ENCODE results near the gene RNF223. TPM values are rescaled to one million over a fixed set of nuclear protein-coding genes. Genes with fewer than 3 reads are reported as not detected.

The RNF223 gene
- total RNA-seq, 4 donors from 2014 or later = not detected

DNA sequence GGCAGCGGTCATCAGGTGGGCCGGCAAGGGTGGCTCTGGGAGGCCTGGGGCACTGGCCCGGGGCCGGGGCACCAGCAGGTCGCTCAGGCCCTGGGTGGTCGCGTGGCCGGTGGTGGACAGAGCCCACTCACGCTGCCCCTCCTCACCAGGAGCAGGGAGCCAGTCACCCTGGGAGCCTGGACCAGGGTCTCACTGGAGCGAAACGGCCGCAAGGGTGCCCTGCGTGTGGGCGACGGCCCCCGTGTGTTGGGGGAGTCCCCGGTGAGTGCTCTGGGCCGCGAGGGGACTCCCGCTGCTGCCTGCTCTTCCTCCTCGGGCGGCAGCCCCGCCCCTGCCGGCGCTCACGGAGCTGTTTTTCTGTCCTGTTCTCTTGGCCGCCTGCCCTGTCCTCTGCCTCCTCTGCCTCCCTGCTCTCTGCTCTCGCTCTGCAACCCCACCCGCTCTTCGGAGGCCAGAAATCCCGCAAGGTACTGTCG, 23.5 kb downstream of the RNF223 start:
- DNase-seq (ENCODE audit: extremely low spot score) = no peak
- Histone ChIP-seq H3K9me3 (no peaks in the 10 kb centered on the region), H3K36me3 (peaks cover 0 to 89% (median 69%) of the 10 kb centered on the region in 4 donors), H3K4me3 (no peak overlapping the region), H3K4me1 (no peaks in the 10 kb centered on the region), H3K27me3 (no peaks in the 10 kb centered on the region), H3K27ac (replicated peaks in 1 of 4) (no peak overlapping the region)
- no peak for TF ChIP-seq POLR2A (IDR thresholded peaks at IDR 0.05; ENCODE audit: low read depth)
- TF ChIP-seq POLR2AphosphoS5 (IDR thresholded peaks at IDR 0.05) = no peak
- TF ChIP-seq, protein P1, sequence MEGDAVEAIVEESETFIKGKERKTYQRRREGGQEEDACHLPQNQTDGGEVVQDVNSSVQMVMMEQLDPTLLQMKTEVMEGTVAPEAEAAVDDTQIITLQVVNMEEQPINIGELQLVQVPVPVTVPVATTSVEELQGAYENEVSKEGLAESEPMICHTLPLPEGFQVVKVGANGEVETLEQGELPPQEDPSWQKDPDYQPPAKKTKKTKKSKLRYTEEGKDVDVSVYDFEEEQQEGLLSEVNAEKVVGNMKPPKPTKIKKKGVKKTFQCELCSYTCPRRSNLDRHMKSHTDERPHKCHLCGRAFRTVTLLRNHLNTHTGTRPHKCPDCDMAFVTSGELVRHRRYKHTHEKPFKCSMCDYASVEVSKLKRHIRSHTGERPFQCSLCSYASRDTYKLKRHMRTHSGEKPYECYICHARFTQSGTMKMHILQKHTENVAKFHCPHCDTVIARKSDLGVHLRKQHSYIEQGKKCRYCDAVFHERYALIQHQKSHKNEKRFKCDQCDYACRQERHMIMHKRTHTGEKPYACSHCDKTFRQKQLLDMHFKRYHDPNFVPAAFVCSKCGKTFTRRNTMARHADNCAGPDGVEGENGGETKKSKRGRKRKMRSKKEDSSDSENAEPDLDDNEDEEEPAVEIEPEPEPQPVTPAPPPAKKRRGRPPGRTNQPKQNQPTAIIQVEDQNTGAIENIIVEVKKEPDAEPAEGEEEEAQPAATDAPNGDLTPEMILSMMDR (IDR thresholded peaks at IDR 0.05) = no peak
- no peak for TF ChIP-seq EP300 (IDR thresholded peaks at IDR 0.05)
- WGBS = 94% methylated on average over 26 of the region's 32 CpGs
- intact Hi-C loops (cut with DNase I) = no loop called here

DNA sequence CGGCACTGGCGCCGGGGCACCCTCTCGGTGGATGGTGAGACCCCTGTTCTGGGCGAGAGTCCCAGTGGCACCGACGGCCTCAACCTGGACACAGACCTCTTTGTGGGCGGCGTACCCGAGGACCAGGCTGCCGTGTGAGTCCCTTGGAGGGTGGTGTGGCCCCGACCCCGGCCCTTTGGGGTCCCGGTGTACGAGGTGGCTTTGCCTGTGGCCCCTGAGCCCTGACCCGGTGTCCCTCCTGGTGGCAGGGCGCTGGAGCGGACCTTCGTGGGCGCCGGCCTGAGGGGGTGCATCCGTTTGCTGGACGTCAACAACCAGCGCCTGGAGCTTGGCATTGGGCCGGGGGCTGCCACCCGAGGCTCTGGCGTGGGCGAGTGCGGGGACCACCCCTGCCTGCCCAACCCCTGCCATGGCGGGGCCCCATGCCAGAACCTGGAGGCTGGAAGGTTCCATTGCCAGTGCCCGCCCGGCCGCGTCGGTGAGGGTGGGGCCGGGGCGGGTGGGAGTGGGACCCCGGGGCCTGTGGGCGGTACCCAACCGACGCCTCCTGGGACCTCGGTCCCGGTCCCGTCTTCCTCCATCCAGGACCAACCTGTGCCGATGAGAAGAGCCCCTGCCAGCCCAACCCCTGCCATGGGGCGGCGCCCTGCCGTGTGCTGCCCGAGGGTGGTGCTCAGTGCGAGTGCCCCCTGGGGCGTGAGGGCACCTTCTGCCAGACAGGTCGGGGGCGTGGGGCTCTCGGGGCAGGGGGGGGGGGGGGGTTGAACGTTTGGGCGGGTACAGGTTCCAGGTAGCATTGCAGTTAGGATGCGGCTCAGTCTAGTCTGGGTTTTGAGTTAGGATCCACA, 24.6 kb downstream of the RNF223 start:
- Histone ChIP-seq H3K27me3 (no peaks in the 10 kb centered on the region), H3K4me3 (no peak overlapping the region), H3K9me3 (no peaks in the 10 kb centered on the region), H3K27ac (replicated peaks in 1 of 4) (no peak overlapping the region), H3K36me3 (peaks cover 0 to 90% (median 72%) of the 10 kb centered on the region in 4 donors), H3K4me1 (no peaks in the 10 kb centered on the region)
- intact Hi-C loops (cut with DNase I) = no loop called here
- WGBS = 95% methylated on average over 22 of the region's 57 CpGs
- no peak for DNase-seq (ENCODE audit: extremely low spot score)
- TF ChIP-seq POLR2AphosphoS5 (IDR thresholded peaks at IDR 0.05) (no peak), POLR2A (IDR thresholded peaks at IDR 0.05; ENCODE audit: low read depth) (no peak), EP300 (IDR thresholded peaks at IDR 0.05) (no peak)
- TF ChIP-seq, protein P1 (IDR thresholded peaks at IDR 0.05) = no peak

DNA sequence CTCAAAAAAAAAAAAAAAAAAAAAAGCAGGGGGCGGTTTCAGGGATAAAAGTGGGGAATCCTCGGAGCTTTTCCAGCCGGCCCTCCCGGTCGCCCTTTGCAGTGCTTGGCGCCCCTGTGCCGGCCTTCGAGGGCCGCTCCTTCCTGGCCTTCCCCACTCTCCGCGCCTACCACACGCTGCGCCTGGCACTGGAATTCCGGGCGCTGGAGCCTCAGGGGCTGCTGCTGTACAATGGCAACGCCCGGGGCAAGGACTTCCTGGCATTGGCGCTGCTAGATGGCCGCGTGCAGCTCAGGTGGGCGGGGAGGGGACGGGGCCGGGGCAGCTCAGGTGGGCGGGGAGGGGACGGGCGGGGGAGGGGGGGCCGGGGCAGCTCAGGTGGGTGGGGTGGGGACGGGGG, 25.3 kb downstream of the RNF223 start:
- peaks cover 0 to 90% (median 74%) of the 10 kb centered on the region in 4 donors for H3K36me3 ChIP-seq
- no peak overlapping the region for H3K27ac ChIP-seq (replicated peaks in 1 of 4)
- H3K9me3 ChIP-seq = no peaks in the 10 kb centered on the region
- 91% methylated on average over 23 of the region's 28 CpGs for WGBS
- H3K4me1 ChIP-seq = no peaks in the 10 kb centered on the region
- H3K4me3 ChIP-seq = no peak overlapping the region
- TF ChIP-seq POLR2AphosphoS5 (IDR thresholded peaks at IDR 0.05) = no peak
- intact Hi-C loops (cut with DNase I) = no loop called here
- H3K27me3 ChIP-seq = no peaks in the 10 kb centered on the region
- no peak for DNase-seq (ENCODE audit: extremely low spot score)

- no peaks in the 10 kb centered on the region for H3K9me3 ChIP-seq
- intact Hi-C loops (cut with DNase I) = no loop called here
- H3K4me3 ChIP-seq = no peak overlapping the region
- no peak for TF ChIP-seq POLR2AphosphoS5 (IDR thresholded peaks at IDR 0.05)
- TF ChIP-seq, protein P1 (IDR thresholded peaks at IDR 0.05) = no peak
- no peak for TF ChIP-seq POLR2A (IDR thresholded peaks at IDR 0.05; ENCODE audit: low read depth)
- no peak for TF ChIP-seq EP300 (IDR thresholded peaks at IDR 0.05)
- H3K4me1 ChIP-seq = no peaks in the 10 kb centered on the region
- H3K36me3 ChIP-seq = peaks cover 0 to 90% (median 75%) of the 10 kb centered on the region in 4 donors
- H3K27ac ChIP-seq (replicated peaks in 1 of 4) = no peak overlapping the region
- H3K27me3 ChIP-seq = no peaks in the 10 kb centered on the region
- no peak for DNase-seq (ENCODE audit: extremely low spot score)
- 91% methylated on average over 4 of the region's 25 CpGs for WGBS
Measured at GRCh38 chr1:1047963-1048362, 26.1 kb downstream of the RNF223 start.

GRCh38 chr1:1047407-1047806, 26.7 kb downstream of the RNF223 start:
- intact Hi-C loops (cut with DNase I) = no loop called here
- peaks cover 0 to 85% (median 76%) of the 10 kb centered on the region in 4 donors for H3K36me3 ChIP-seq
- H3K4me3 ChIP-seq = no peak overlapping the region
- WGBS = 91% methylated on average over 7 of the region's 19 CpGs
- no peaks in the 10 kb centered on the region for H3K9me3 ChIP-seq
- H3K27me3 ChIP-seq = no peaks in the 10 kb centered on the region
- H3K27ac ChIP-seq (replicated peaks in 1 of 4) = no peak overlapping the region
- no peaks in the 10 kb centered on the region for H3K4me1 ChIP-seq
- DNase-seq (ENCODE audit: extremely low spot score) = no peak
- TF ChIP-seq EP300 (IDR thresholded peaks at IDR 0.05) = no peak
- TF ChIP-seq, protein P1 (IDR thresholded peaks at IDR 0.05) = no peak
- no peak for TF ChIP-seq POLR2AphosphoS5 (IDR thresholded peaks at IDR 0.05)
- TF ChIP-seq POLR2A (IDR thresholded peaks at IDR 0.05; ENCODE audit: low read depth) = no peak

Data from esophagus muscularis mucosa (tissue), 4 donors.